GM19467 (cell line): ENCODE measurements around the gene LTA.
"Not testable (repeated sequence)": the region's sequence is repeated elsewhere in the genome, so short reads cannot be mapped to it uniquely, and the experiment has no call there.

ENCODE experiments used
- ATAC-seq: cut with Tn5 transposase; IDR thresholded peaks from one replicate; pipeline ENCODE4 v1.9.1; 2021; ENCODE audit warnings: mild to moderate bottlenecking, moderate library complexity; ENCODE audit not compliant: unreplicated experiment

The LTA gene

GRCh38 chr6:31586008-31586407 lies 13.9 kb downstream of the LTA start, which contains the start of gene LST1:
Gene LST1 (plus strand): TSS chr6:31586277. CDS start chr6:31587300, 1,023 bp downstream.
- ATAC-seq = no peak

- ATAC-seq = no peak
Observed at GRCh38 chr6:31586599-31587281, 14.7 kb downstream of the LTA start.

- no peak for ATAC-seq
Observed at GRCh38 chr6:31587791-31588777, 16.0 kb downstream of the LTA start.

GRCh38 chr6:31588871-31589650 lies 17.0 kb downstream of the LTA start:
- no peak for ATAC-seq

- not testable (repeated sequence) for ATAC-seq
Observed at GRCh38 chr6:31590691-31591090, 18.6 kb downstream of the LTA start.

- no peak for ATAC-seq
Observed at GRCh38 chr6:31592396-31592771, 20.3 kb downstream of the LTA start.

- no peak for ATAC-seq
Observed at GRCh38 chr6:31597006-31597405, 24.9 kb downstream of the LTA start.

GRCh38 chr6:31607317-31607716 lies 35.2 kb downstream of the LTA start:
- no peak for ATAC-seq

- no peak for ATAC-seq
Observed at GRCh38 chr6:31609519-31610406, 37.7 kb downstream of the LTA start.

- ATAC-seq = no peak
Observed at GRCh38 chr6:31610968-31611367, 38.9 kb downstream of the LTA start.

- no peak for ATAC-seq
Observed at GRCh38 chr6:31614075-31614619, 42.1 kb downstream of the LTA start.

GRCh38 chr6:31614684-31615578 lies 42.8 kb downstream of the LTA start, which contains the start of gene AIF1:
Gene AIF1 (plus strand): TSS chr6:31615234. CDS start chr6:31615330, 96 bp downstream.
- ATAC-seq = no peak

GRCh38 chr6:31615748-31616147 lies 43.7 kb downstream of the LTA start:
- ATAC-seq = no peak

- no peak for ATAC-seq
Observed at GRCh38 chr6:31617010-31617409, 44.9 kb downstream of the LTA start.

GRCh38 chr6:31619805-31620585 lies 47.9 kb downstream of the LTA start:
- ATAC-seq = peak; percentile 71

- ATAC-seq = peak; percentile 26
Observed at GRCh38 chr6:31620586-31621319, 48.7 kb downstream of the LTA start, which contains the start of gene PRRC2A. Gene PRRC2A (plus strand): TSS chr6:31620715. CDS start chr6:31622790, 2,075 bp downstream.

- ATAC-seq = no peak
Observed at GRCh38 chr6:31621320-31621939, 49.3 kb downstream of the LTA start.
